Body of pancreas (tissue), 4 donors: ENCODE results near the gene COL23A1. TPM values are rescaled to one million over a fixed set of nuclear protein-coding genes. Genes with fewer than 3 reads are reported as not detected.

Experiments
- ATAC-seq: fragments of 150-250 bp; one replicate; pipeline ENCODE4 v1.9.1; 2016
- DNase-seq, 4 donors: peaks; one replicate each; pipeline ENCODE4 v3.0.0-alpha.2; 2019
- H3K27ac ChIP-seq, 4 donors: fragments of 200-600 bp; sonication (generic); 1 replicate in 3 of 4; 2 replicates in 1 of 4; pipeline versions ENCODE4 v1.5.1 to v1.6.1; 2016 to 2019; ENCODE audit warnings: mild to moderate bottlenecking in 1 of 4, mixed read lengths in 1 of 4, moderate library complexity in 1 of 4
- H3K27me3 ChIP-seq, 2 donors: fragments of 200-600 bp; sonication (generic); one replicate each; pipeline ENCODE4 v1.6.0; 2016; ENCODE audit warnings: mild to moderate bottlenecking in 1 of 2
- H3K36me3 ChIP-seq, 2 donors: fragments of 200-600 bp; sonication (generic); replicated peaks in 1 of 2; 2 replicates each; pipeline ENCODE4 v1.5.1; 2016; ENCODE audit warnings: low read depth in 2 of 2; ENCODE audit not compliant: insufficient read depth in 1 of 2
- H3K4me1 ChIP-seq: fragments of 200-600 bp; sonication (generic); one replicate; pipeline ENCODE4 v1.6.0; 2016
- H3K4me3 ChIP-seq, 2 donors: fragments of 200-600 bp; sonication (generic); 1 replicate in 1 of 2; 2 replicates in 1 of 2; pipeline ENCODE4 v1.5.1; 2016 to 2019
- H3K9me3 ChIP-seq, 3 donors: fragments of 200-600 bp; sonication (generic); 1 replicate in 2 of 3; 2 replicates in 1 of 3; pipeline ENCODE4 v1.5.1; 2016
- POLR2A ChIP-seq, 3 donors: fragments of 450-650 bp; IDR thresholded peaks; one replicate each; pipeline ENCODE4 v1.6.1; 2016; ENCODE audit warnings: antibody characterized with exemption in 3 of 3, mild to moderate bottlenecking in 2 of 3
- WGBS, 2 donors: methylation state at CpG; one replicate each; pipeline ENCODE4 v1.1.5; 2017; 5-methylcytosine and 5-hydroxymethylcytosine counted together
- intact Hi-C: fragments of 100-400 bp; cut with DNase I; formaldehyde crosslinking; loops from one replicate; pipeline ENCODE4 v1.15.1; 2023
- total RNA-seq, 2 donors: library from RNA; depleted of rRNA; stranded (reverse); fragments of >200 nt; gene quantifications; one replicate each; pipeline ENCODE4 v1.1.0, GENCODE V29; 2016
- TF ChIP-seq, protein P1 (sequence below), 7 experiments: fragments of 450-650 bp in 4 of 7; fragments of 200-600 bp in 3 of 7; sonication (generic) in 3 of 7; IDR thresholded peaks; one replicate each; pipeline ENCODE4 v1.5.1; 2016 to 2019; ENCODE audit warnings: antibody characterized with exemption in 7 of 7

COL23A1 gene
- total RNA-seq, 2 donors from 2014 or later = not detected

DNA sequence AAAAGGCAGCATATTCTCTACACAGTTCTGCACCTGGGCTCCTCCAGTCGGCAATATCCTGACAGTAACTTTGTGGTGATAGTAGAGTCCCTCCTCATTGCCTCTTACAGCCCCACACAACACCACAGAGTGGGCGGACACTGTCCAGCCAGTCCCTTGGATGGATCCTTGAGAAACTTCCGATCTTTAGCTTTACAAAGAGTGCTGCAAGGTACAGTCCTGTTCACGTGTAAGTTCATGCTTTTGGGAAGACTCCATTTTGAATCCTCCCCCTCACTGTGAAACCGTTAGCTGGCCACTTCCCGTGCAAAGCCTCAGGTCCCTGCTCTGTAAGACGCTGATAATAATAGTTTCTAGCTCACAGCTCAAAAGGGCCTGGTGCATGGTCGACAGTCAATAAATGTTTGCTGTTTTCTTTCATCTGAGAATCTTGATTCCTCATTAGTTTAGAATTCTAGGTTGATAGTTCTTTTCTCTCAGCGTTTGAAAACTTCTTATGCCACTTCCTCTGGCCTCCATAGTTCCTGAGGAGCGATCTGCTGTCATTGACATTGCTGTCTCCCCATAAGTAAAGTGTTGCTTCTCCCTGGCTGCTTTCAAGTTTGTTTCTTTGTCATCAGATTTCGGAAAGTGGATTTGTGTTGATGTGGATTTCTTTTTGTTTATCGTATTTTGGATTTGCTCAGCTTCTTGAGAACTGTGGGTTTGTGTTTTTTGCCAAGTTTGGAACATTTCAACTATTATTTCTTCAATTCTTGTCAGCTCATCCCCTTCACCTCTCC lies 82.9 kb downstream of the COL23A1 start:
- TF ChIP-seq, protein P1, sequence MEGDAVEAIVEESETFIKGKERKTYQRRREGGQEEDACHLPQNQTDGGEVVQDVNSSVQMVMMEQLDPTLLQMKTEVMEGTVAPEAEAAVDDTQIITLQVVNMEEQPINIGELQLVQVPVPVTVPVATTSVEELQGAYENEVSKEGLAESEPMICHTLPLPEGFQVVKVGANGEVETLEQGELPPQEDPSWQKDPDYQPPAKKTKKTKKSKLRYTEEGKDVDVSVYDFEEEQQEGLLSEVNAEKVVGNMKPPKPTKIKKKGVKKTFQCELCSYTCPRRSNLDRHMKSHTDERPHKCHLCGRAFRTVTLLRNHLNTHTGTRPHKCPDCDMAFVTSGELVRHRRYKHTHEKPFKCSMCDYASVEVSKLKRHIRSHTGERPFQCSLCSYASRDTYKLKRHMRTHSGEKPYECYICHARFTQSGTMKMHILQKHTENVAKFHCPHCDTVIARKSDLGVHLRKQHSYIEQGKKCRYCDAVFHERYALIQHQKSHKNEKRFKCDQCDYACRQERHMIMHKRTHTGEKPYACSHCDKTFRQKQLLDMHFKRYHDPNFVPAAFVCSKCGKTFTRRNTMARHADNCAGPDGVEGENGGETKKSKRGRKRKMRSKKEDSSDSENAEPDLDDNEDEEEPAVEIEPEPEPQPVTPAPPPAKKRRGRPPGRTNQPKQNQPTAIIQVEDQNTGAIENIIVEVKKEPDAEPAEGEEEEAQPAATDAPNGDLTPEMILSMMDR (IDR thresholded peaks at IDR 0.05) = no peak
- TF ChIP-seq POLR2A (IDR thresholded peaks at IDR 0.05) = no peak
- H3K27ac ChIP-seq = no peak overlapping the region
- ATAC-seq (no peak), DNase-seq (no peak)
- no peaks in the 10 kb centered on the region for H3K27me3 ChIP-seq
- H3K4me1 ChIP-seq = no peaks in the 10 kb centered on the region
- intact Hi-C loops = no loop called here
- 78 to 82% methylated on average over 12 of the region's 12 CpGs for WGBS, 2 donors
- H3K9me3 ChIP-seq = no peaks in the 10 kb centered on the region
- H3K4me3 ChIP-seq = no peak overlapping the region
- no peaks in the 10 kb centered on the region for H3K36me3 ChIP-seq

DNA sequence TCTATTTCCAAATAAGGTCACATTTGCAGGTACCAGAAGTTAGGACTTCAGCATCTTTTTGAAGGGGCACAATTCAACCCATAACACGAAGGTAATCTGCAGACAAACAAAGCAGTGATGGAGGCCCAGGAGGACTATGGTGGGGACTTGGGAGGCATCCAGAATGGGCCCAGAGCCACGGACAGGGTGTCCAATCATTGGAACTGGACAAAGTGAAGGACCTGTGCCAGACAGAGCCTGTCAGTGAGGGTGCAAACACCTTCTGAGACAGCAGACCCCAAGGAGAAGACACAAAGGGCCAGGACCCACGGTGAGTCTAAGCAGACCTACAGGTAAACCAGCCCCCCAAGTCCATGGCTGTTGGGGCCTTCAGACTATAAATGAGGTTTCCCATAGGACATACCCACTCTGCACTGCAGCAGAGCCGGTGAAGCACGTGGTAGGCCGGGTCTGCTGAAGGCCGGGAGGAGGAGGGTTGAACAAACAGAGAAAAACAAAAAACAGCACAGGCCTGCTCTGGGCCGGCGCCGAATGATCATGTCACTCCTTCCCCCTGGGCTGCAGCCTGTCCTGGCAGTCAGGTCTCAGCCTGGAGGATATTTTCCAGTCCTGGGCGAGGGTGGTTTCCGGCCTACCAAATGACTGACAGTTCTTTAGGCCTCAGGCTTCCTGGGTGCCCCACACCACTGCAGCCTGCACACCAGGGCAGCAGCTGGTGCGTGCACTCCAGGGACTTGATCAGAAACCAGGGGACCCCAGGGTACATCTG lies 84.4 kb downstream of the COL23A1 start:
- no peaks in the 10 kb centered on the region for H3K27me3 ChIP-seq
- TF ChIP-seq POLR2A (IDR thresholded peaks at IDR 0.05) = no peak
- TF ChIP-seq, protein P1 (IDR thresholded peaks at IDR 0.05) = no peak
- DNase-seq (no peak), ATAC-seq (no peak)
- H3K36me3 ChIP-seq = no peaks in the 10 kb centered on the region
- no peak overlapping the region for H3K4me3 ChIP-seq
- 54 to 61% methylated on average over 12 to 13 of the region's 13 CpGs for WGBS, 2 donors
- intact Hi-C loops = no loop called here
- no peak overlapping the region for H3K27ac ChIP-seq
- no peaks in the 10 kb centered on the region for H3K4me1 ChIP-seq
- no peaks in the 10 kb centered on the region for H3K9me3 ChIP-seq

DNA sequence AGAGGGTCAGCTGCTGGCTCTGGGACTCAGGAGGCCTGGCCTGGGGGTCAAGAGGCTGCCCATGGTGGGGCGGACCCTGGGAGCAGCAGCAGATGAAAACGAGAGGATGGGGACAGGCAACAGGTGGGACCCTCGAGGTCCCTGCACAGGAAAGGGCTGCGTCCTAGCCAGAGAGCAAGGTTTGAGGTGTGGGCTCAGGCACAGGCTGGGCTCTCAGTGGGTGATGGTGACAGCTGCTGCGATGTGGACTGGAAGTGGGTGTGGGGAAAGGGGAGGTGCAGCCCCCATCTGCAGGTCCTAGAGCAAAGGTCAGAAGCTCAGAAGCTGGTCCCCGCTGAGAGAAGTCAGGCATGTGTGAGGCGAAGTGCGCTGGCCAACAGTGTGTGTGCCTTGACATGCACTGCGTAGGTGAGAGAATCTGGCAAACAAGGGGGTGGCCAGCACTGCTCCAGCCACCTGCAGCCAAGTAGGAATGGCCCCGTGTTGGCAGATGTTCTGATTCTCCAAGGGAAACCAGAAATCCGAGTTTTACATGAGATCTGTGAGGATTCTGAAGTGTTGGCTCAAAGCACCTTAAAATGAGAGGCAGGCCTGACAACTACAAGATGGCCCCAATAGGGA lies 85.7 kb downstream of the COL23A1 start:
- no peak for DNase-seq
- intact Hi-C loops = no loop called here
- H3K9me3 ChIP-seq = no peaks in the 10 kb centered on the region
- H3K27me3 ChIP-seq = no peaks in the 10 kb centered on the region
- H3K4me3 ChIP-seq = no peak overlapping the region
- H3K36me3 ChIP-seq = no peaks in the 10 kb centered on the region
- no peak overlapping the region for H3K27ac ChIP-seq
- H3K4me1 ChIP-seq = no peaks in the 10 kb centered on the region
- 56 to 59% methylated on average over 11 of the region's 11 CpGs for WGBS, 2 donors
- TF ChIP-seq POLR2A (IDR thresholded peaks at IDR 0.05) = no peak
- TF ChIP-seq, protein P1 (IDR thresholded peaks at IDR 0.05) = no peak
- no peak for ATAC-seq

DNA sequence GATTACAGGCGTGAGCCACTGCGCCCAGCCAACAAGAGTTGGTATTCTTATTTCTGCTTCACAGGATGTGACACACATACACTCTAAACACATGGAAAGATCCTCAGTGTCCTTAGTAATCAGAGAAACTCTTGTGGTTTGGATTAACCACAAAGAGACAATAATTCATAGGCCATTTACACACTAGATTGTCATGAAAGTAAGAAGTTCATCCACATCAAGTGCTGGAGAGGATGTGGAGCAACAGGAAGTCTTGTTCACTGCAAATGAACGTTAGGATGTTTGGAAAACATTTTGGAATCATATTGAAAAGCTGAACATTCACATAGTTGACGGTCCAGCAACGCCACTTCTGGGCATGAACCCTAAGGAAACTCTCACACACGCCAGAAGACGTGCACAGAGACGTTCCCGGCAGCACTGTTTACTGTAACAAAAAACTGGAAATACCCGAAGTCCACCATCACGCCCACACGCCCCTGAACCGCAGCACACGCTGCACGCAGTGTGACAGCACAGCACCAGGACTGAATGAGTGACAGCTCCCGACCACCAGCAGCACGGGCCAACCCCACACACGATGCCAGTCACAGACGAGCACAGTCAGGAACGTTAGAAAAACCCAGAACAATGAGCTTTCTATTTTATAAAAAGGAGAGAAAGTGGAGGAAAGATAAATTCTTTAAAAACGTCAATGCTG lies 87.6 kb downstream of the COL23A1 start:
- Histone ChIP-seq H3K9me3 (no peaks in the 10 kb centered on the region), H3K36me3 (no peaks in the 10 kb centered on the region), H3K27me3 (no peaks in the 10 kb centered on the region), H3K27ac (no peak overlapping the region), H3K4me3 (no peak overlapping the region), H3K4me1 (no peaks in the 10 kb centered on the region)
- TF ChIP-seq POLR2A (IDR thresholded peaks at IDR 0.05) = no peak
- TF ChIP-seq, protein P1 (IDR thresholded peaks at IDR 0.05) = no peak
- DNase-seq (no peak), ATAC-seq (no peak)
- intact Hi-C loops = no loop called here
- 75 to 85% methylated on average over 21 of the region's 21 CpGs for WGBS, 2 donors
